Measurements from ENCODE around the gene TNFAIP6.

GRCh38 chr2:151417650-151418049, 60.3 kb downstream of the TNFAIP6 start:
- TF ChIP-seq CTCF (IDR thresholded peaks at IDR 0.05; ENCODE audit: low read length) = no peak
- no peak for TF ChIP-seq EZH2phosphoT487 (IDR thresholded peaks at IDR 0.05; ENCODE audit: low read length)
- no peak for TF ChIP-seq EZH2 (optimal IDR thresholded peaks at IDR 0.05; ENCODE audit: low read depth, low read length)

All from MM.1S (cell line).